IMR-90 (cell line): ENCODE results near the gene PTPRK. TPM values are rescaled to one million over a fixed set of nuclear protein-coding genes. Genes with fewer than 3 reads are reported as not detected.
A peak's percentile ranks its signal among the peaks of the same experiment; 100 is the strongest.

ENCODE experiments used
- ATAC-seq: fragments of 200-7000 bp; cut with Tn5 transposase; 2 replicates; pipeline ENCODE4 v1.9.1; 2020; ENCODE audit warnings: low read depth, mild to moderate bottlenecking, moderate library complexity
- BruUV-seq: library from RNA; stranded (reverse); fragments of 400-500 nt; replicated peaks from 2 replicates; lab custom pipeline; 2021; lab: Mats Ljungman, UMichigan
- CTCF ChIA-PET: fragments of 300-600 bp; formaldehyde crosslinking; extraction: SDS; loops from one replicate; lab custom pipeline; 2021; ENCODE audit warnings: antibody characterized with exemption; lab: Yijun Ruan, JAX
- POLR2A ChIA-PET: fragments of 300-600 bp; sonication (Branson Sonifier 250); formaldehyde crosslinking; loops from one replicate; lab custom pipeline; 2022; ENCODE audit warnings: antibody characterized with exemption; ENCODE audit not compliant: unreplicated experiment; lab: Charles Lee
- DNase-seq: peaks from one replicate; pipeline ENCODE4 v3.0.0; 2013
- H2AFZ ChIP-seq: replicated peaks from 2 replicates; pipeline ENCODE3; 2013; ENCODE audit warnings: low read length, mild to moderate bottlenecking; ENCODE audit not compliant: poor library complexity
- H2AK5ac ChIP-seq: 2 replicates; pipeline ENCODE4 v1.6.1; 2013; ENCODE audit warnings: low read depth, low read length, inconsistent platforms
- H2AK9ac ChIP-seq: replicated peaks from 2 replicates; pipeline ENCODE3; 2013; ENCODE audit warnings: mild to moderate bottlenecking, low read depth, low read length, moderate library complexity; ENCODE audit not compliant: poor library complexity
- H2BK120ac ChIP-seq: 2 replicates; pipeline ENCODE4 v1.6.1; 2013; ENCODE audit warnings: low read depth, low read length, inconsistent platforms
- H2BK15ac ChIP-seq: 3 replicates; pipeline ENCODE4 v1.6.1; 2013; ENCODE audit warnings: low read depth, low read length, inconsistent platforms
- H2BK20ac ChIP-seq: 2 replicates; pipeline ENCODE4 v1.6.1; 2013; ENCODE audit warnings: low read depth, mild to moderate bottlenecking, inconsistent platforms, low read length, moderate library complexity
- H2BK5ac ChIP-seq: 2 replicates; pipeline ENCODE4 v1.6.1; 2013; ENCODE audit warnings: mild to moderate bottlenecking, low read depth, low read length, inconsistent platforms; ENCODE audit not compliant: poor library complexity, severe bottlenecking
- H3K14ac ChIP-seq: replicated peaks from 2 replicates; pipeline ENCODE4 v1.6.1; 2013; ENCODE audit warnings: low read depth, low read length, inconsistent platforms
- H3K18ac ChIP-seq: 2 replicates; pipeline ENCODE4 v1.6.1; 2013; ENCODE audit warnings: low read depth, low read length, control low read depth
- H3K23ac ChIP-seq: 2 replicates; pipeline ENCODE4 v1.6.1; 2013; ENCODE audit warnings: low read depth, low read length, inconsistent platforms
- H3K27ac ChIP-seq: 2 replicates; pipeline ENCODE4 v1.5.1; 2013; ENCODE audit warnings: mild to moderate bottlenecking, control low read depth, low read length; ENCODE audit not compliant: insufficient read depth
- H3K27me3 ChIP-seq: 2 replicates; pipeline ENCODE4 v1.6.1; 2013; ENCODE audit warnings: low read length; ENCODE audit not compliant: control insufficient read depth, insufficient read depth
- H3K36me3 ChIP-seq: 2 replicates; pipeline ENCODE4 v1.6.1; 2013; ENCODE audit warnings: low read length, mixed read lengths; ENCODE audit not compliant: control insufficient read depth, insufficient read depth
- H3K4ac ChIP-seq: 2 replicates; pipeline ENCODE4 v1.6.1; 2013; ENCODE audit warnings: low read depth, low read length, inconsistent platforms
- H3K4me1 ChIP-seq: 2 replicates; pipeline ENCODE4 v1.6.1; 2013; ENCODE audit warnings: low read length, mixed read lengths; ENCODE audit not compliant: control insufficient read depth, insufficient read depth
- H3K4me2 ChIP-seq: 2 replicates; pipeline ENCODE4 v1.6.1; 2013; ENCODE audit warnings: low read depth, mild to moderate bottlenecking, control low read depth, low read length, moderate library complexity
- H3K4me3 ChIP-seq: 2 replicates; pipeline ENCODE4 v1.5.1; 2013; ENCODE audit warnings: low read depth, mild to moderate bottlenecking, control low read depth, low read length, moderate library complexity; ENCODE audit not compliant: insufficient read depth
- H3K56ac ChIP-seq: 2 replicates; pipeline ENCODE4 v1.6.1; 2013; ENCODE audit warnings: low read length, inconsistent platforms; ENCODE audit not compliant: insufficient read depth; ENCODE audit errors: extremely low read depth
- H3K79me1 ChIP-seq, 2 experiments: 2 replicates each; pipeline ENCODE4 v1.6.1; 2013; ENCODE audit warnings: low read length in 2 of 2, inconsistent platforms in 1 of 2, low read depth in 1 of 2
- H3K9ac ChIP-seq: 2 replicates; pipeline ENCODE4 v1.6.1; 2013; ENCODE audit warnings: low read depth, low read length, control low read depth
- H3K9me1 ChIP-seq: 2 replicates; pipeline ENCODE4 v1.6.1; 2013; ENCODE audit warnings: low read length, inconsistent platforms; ENCODE audit not compliant: insufficient read depth
- H3K9me3 ChIP-seq: 2 replicates; pipeline ENCODE4 v1.6.1; 2013; ENCODE audit warnings: low read length; ENCODE audit not compliant: control insufficient read depth, insufficient read depth
- H4K20me1 ChIP-seq: 2 replicates; pipeline ENCODE4 v1.6.1; 2013; ENCODE audit warnings: low read length, inconsistent platforms; ENCODE audit not compliant: insufficient read depth
- H4K5ac ChIP-seq: 2 replicates; pipeline ENCODE4 v1.6.1; 2013; ENCODE audit warnings: mild to moderate bottlenecking, low read depth, low read length, control low read depth
- H4K8ac ChIP-seq, 2 experiments: 2 replicates each; pipeline ENCODE4 v1.6.1; 2013; ENCODE audit warnings: low read depth in 2 of 2, low read length in 2 of 2, control low read depth in 1 of 2, inconsistent platforms in 1 of 2
- H4K91ac ChIP-seq: 2 replicates; pipeline ENCODE4 v1.6.1; 2013; ENCODE audit warnings: low read depth, low read length, inconsistent platforms; ENCODE audit not compliant: insufficient read depth
- BHLHE40 ChIP-seq: fragments of 150-350 bp; IDR thresholded peaks from 2 replicates; pipeline ENCODE4 v1.6.1; 2016; ENCODE audit warnings: mild to moderate bottlenecking, low read depth, low read length
- CHD1 ChIP-seq: IDR thresholded peaks from 2 replicates; pipeline ENCODE4 v1.6.1; 2012; ENCODE audit warnings: low read depth, low read length, improper control_type of control experiment
- CTCF ChIP-seq: conservative IDR thresholded peaks from 2 replicates; pipeline ENCODE4 v1.5.1; 2012; ENCODE audit warnings: mild to moderate bottlenecking, low read depth, low read length, improper control_type of control experiment
- ELK1 ChIP-seq: fragments of 150-350 bp; IDR thresholded peaks from 2 replicates; pipeline ENCODE4 v1.6.1; 2016; ENCODE audit warnings: low read depth, mild to moderate bottlenecking, low read length, moderate library complexity, borderline replicate concordance
- FOS ChIP-seq: fragments of 150-350 bp; IDR thresholded peaks from 2 replicates; pipeline ENCODE4 v1.6.1; 2016; ENCODE audit warnings: low read depth, low read length
- MAFK ChIP-seq: IDR thresholded peaks from 2 replicates; pipeline ENCODE4 v1.6.1; 2012; ENCODE audit warnings: low read depth, low read length, improper control_type of control experiment
- MAZ ChIP-seq: IDR thresholded peaks from 2 replicates; pipeline ENCODE4 v1.6.1; 2012; ENCODE audit warnings: low read depth, mild to moderate bottlenecking, low read length, improper control_type of control experiment, moderate library complexity, borderline replicate concordance
- MXI1 ChIP-seq: IDR thresholded peaks from 2 replicates; pipeline ENCODE4 v1.6.1; 2012; ENCODE audit warnings: low read depth, mild to moderate bottlenecking, low read length, moderate library complexity, borderline replicate concordance
- NFE2L2 ChIP-seq: fragments of 150-350 bp; IDR thresholded peaks from 2 replicates; pipeline ENCODE4 v1.6.1; 2016; ENCODE audit warnings: low read depth, mild to moderate bottlenecking, low read length
- RAD21 ChIP-seq: IDR thresholded peaks from 2 replicates; pipeline ENCODE4 v1.6.1; 2012; ENCODE audit warnings: low read length, improper control_type of control experiment
- RFX5 ChIP-seq: IDR thresholded peaks from 2 replicates; pipeline ENCODE4 v1.8.0; 2012; ENCODE audit warnings: low read depth, mild to moderate bottlenecking, low read length, moderate library complexity
- SMC3 ChIP-seq: fragments of 150-350 bp; IDR thresholded peaks from 2 replicates; pipeline ENCODE4 v1.6.1; 2016; ENCODE audit warnings: low read depth, mild to moderate bottlenecking, antibody characterized with exemption, low read length, moderate library complexity
- USF2 ChIP-seq: fragments of 150-350 bp; IDR thresholded peaks from 2 replicates; pipeline ENCODE4 v1.6.1; 2017; ENCODE audit warnings: mild to moderate bottlenecking, antibody characterized with exemption, low read length, low read depth
- WGBS, 2 experiments: methylation state at CpG; one replicate each; pipeline versions ENCODE4 v1.1.5 to v1.1.7; 2013; ENCODE audit warnings: missing lambda C conversion rate in 2 of 2; ENCODE audit not compliant: insufficient read length in 1 of 2; ENCODE audit errors: extremely low coverage in 2 of 2; 5-methylcytosine and 5-hydroxymethylcytosine counted together
- dilution Hi-C: fragments of 300-500 bp; cut with HindIII; formaldehyde crosslinking; loops from one replicate; pipeline ENCODE4 v1.14.3; 2018; ENCODE audit warnings: low sequenced_read_pairs; ENCODE audit not compliant: unreplicated experiment
- in situ Hi-C: fragments of 300-500 bp; cut with MboI; formaldehyde crosslinking; loops from 3 replicates; pipeline ENCODE4 v1.14.3; 2019; ENCODE audit warnings: low sequenced_read_pairs, inconsistent platforms, mixed read lengths
- intact Hi-C: fragments of 100-400 bp; cut with micrococcal nuclease; formaldehyde crosslinking; loops from 2 replicates; pipeline ENCODE4 v1.10.0; 2022
- polyA plus RNA-seq, 3 experiments: library from polyadenylated mRNA; depleted of rRNA; stranded (reverse); fragments of >200 nt; gene quantifications; 2 replicates each; pipeline ENCODE4 v1.2.3, GENCODE V29; 2012; ENCODE audit warnings: low replicate concordance in 1 of 3
- total RNA-seq: library from RNA; depleted of rRNA; stranded (reverse); fragments of >200 nt; gene quantifications from 2 replicates; pipeline ENCODE4 v1.2.3, GENCODE V29; 2012

Gene PTPRK
- total and polyA plus RNA-seq, 2 of the 4 experiments (the other 2 are of a cell fraction): 18.0 to 80.8 TPM

GRCh38 chr6:128427139-128427538 lies 93.3 kb downstream of the PTPRK start:
- Histone ChIP-seq H3K56ac (no peak overlapping the region), H3K4me2 (no peak overlapping the region), H2BK15ac (no peak overlapping the region), H4K20me1 (peaks cover 8% of the 10 kb centered on the region; the same call in 1 of the 2 replicates), H3K14ac (0 out of 2 replicates have a peak overlapping the region, but pooled peaks have one; percentile 48), H3K4ac (no peak overlapping the region), H2BK120ac (no peak overlapping the region), H2BK5ac (no peak overlapping the region), H2AFZ (no peak overlapping the region), H2AK9ac (no peak overlapping the region), H3K18ac (no peak overlapping the region), H3K9ac (no peak overlapping the region), H4K91ac (no peak overlapping the region), H3K27me3 (no peaks in the 10 kb centered on the region), H3K23ac (no peak overlapping the region), H3K4me1 (0 out of 2 replicates have a peak, but pooled peaks cover 2% of the 10 kb centered on the region), H3K9me1 (peaks cover 9% of the 10 kb centered on the region), H2AK5ac (no peak overlapping the region), H3K4me3 (no peak overlapping the region), H3K36me3 (no peaks in the 10 kb centered on the region), H4K5ac (no peak overlapping the region), H3K27ac (no peak overlapping the region), H3K9me3 (no peaks in the 10 kb centered on the region), H2BK20ac (no peak overlapping the region), H3K79me1 (peaks cover 24 to 64% of the 10 kb centered on the region in 2 experiments), H4K8ac (no peak overlapping the region)
- TF ChIP-seq USF2 (no peak), NFE2L2 (no peak), MAFK (no peak), RAD21 (no peak), RFX5 (no peak), MXI1 (no peak), CTCF (no peak), BHLHE40 (no peak), SMC3 (no peak), ELK1 (no peak), CHD1 (no peak), MAZ (no peak), FOS (no peak)
- intact Hi-C loops (no loop called here), dilution Hi-C loops (no loop called here), in situ Hi-C loops (no loop called here)
- BruUV-seq: no TSS peak
- POLR2A ChIA-PET: no interaction called here
- CTCF ChIA-PET: no interaction called here
- no peak for DNase-seq
- no CpG with 5 or more reads among the region's 1 CpG for WGBS, 2 experiments
- no peak for ATAC-seq
